Neural cell (in vitro differentiated cells): ENCODE data around the gene SYTL5. TPM values are rescaled to one million over a fixed set of nuclear protein-coding genes. Genes with fewer than 3 reads are reported as not detected.

Experiments used
- H2AFZ ChIP-seq: fragments of 200-600, 300-800 bp; sonication (generic), shearing (Covaris generic); 2 replicates; pipeline ENCODE4 v1.6.0; 2014; ENCODE audit warnings: low read depth, mild to moderate bottlenecking, antibody characterized with exemption, low read length, moderate library complexity
- H3F3A ChIP-seq: fragments of 200-600 bp; shearing (Covaris generic); 2 replicates; pipeline ENCODE4 v1.6.1; 2016; ENCODE audit warnings: mild to moderate bottlenecking, moderate library complexity, mixed read lengths, antibody characterized with exemption, low read length; ENCODE audit not compliant: insufficient read depth, poor library complexity, severe bottlenecking
- H3K27ac ChIP-seq: fragments of 200-600, 300-800 bp; sonication (generic), shearing (Covaris generic); 2 replicates; pipeline ENCODE4 v1.5.1; 2014; ENCODE audit warnings: mild to moderate bottlenecking, low read length, moderate library complexity
- H3K27me3 ChIP-seq: fragments of 300-800, 200-600 bp; sonication (generic), shearing (Covaris generic); 2 replicates; pipeline ENCODE4 v1.6.0; 2014; ENCODE audit warnings: mild to moderate bottlenecking, low read depth, low read length, moderate library complexity; ENCODE audit not compliant: insufficient read depth
- H3K36me3 ChIP-seq: fragments of 300-800, 200-600 bp; sonication (generic), shearing (Covaris generic); 2 replicates; pipeline ENCODE4 v1.5.1; 2014; ENCODE audit warnings: mild to moderate bottlenecking, antibody characterized with exemption, low read length, moderate library complexity; ENCODE audit not compliant: insufficient read depth
- H3K4me2 ChIP-seq: fragments of 300-800, 200-600 bp; sonication (generic), shearing (Covaris generic); 2 replicates; pipeline ENCODE4 v1.6.0; 2014; ENCODE audit warnings: mild to moderate bottlenecking, low read length
- H3K4me3 ChIP-seq: fragments of 300-800, 200-600 bp; sonication (generic), shearing (Covaris generic); 2 replicates; pipeline ENCODE4 v1.5.1; 2014; ENCODE audit warnings: mild to moderate bottlenecking, low read length, moderate library complexity
- H3K79me2 ChIP-seq: fragments of 200-600 bp; shearing (Covaris generic); replicated peaks from 2 replicates; pipeline ENCODE4 v1.6.0; 2014; ENCODE audit warnings: mild to moderate bottlenecking, low read length, moderate library complexity; ENCODE audit not compliant: insufficient read depth
- H3K9ac ChIP-seq: fragments of 300-800, 200-600 bp; sonication (generic), shearing (Covaris generic); 2 replicates; pipeline ENCODE4 v1.6.1; 2016; ENCODE audit warnings: mild to moderate bottlenecking, low read length, mixed read lengths
- H3K9me2 ChIP-seq: fragments of 200-600 bp; shearing (Covaris generic); 2 replicates; pipeline ENCODE4 v1.6.1; 2016; ENCODE audit warnings: mild to moderate bottlenecking, low read length, mixed read lengths; ENCODE audit not compliant: insufficient read depth
- H3K9me3 ChIP-seq: fragments of 200-600, 300-800 bp; sonication (generic), shearing (Covaris generic); 2 replicates; pipeline ENCODE4 v1.6.1; 2016; ENCODE audit warnings: mild to moderate bottlenecking, mixed run types, low read length, moderate library complexity, mixed read lengths
- H4K20me1 ChIP-seq: fragments of 200-600 bp; shearing (Covaris generic); 2 replicates; pipeline ENCODE4 v1.6.1; 2016; ENCODE audit warnings: mild to moderate bottlenecking, mixed run types; ENCODE audit not compliant: insufficient read depth
- CTCF ChIP-seq: fragments of 450-650 bp; IDR thresholded peaks from 2 replicates; pipeline ENCODE4 v1.5.1; 2014; ENCODE audit warnings: antibody characterized with exemption, mild to moderate bottlenecking, moderate library complexity; ENCODE audit not compliant: poor library complexity, severe bottlenecking
- EP300 ChIP-seq: fragments of 450-650 bp; conservative IDR thresholded peaks from 2 replicates; pipeline ENCODE4 v1.6.1; 2014; ENCODE audit warnings: antibody characterized with exemption, mild to moderate bottlenecking, moderate library complexity; ENCODE audit not compliant: poor library complexity, severe bottlenecking
- EZH2 ChIP-seq: fragments of 200-600, 300-800 bp; shearing (Covaris generic), sonication (generic); IDR thresholded peaks from 2 replicates; pipeline ENCODE4 v1.6.1; 2014; ENCODE audit warnings: antibody characterized with exemption, low read length, borderline replicate concordance, mild to moderate bottlenecking; ENCODE audit not compliant: insufficient read depth, poor library complexity, severe bottlenecking
- MXI1 ChIP-seq: fragments of 450-650 bp; conservative IDR thresholded peaks from 2 replicates; pipeline ENCODE4 v1.6.1; 2014; ENCODE audit warnings: antibody characterized with exemption, mild to moderate bottlenecking; ENCODE audit not compliant: poor library complexity, severe bottlenecking
- POLR2AphosphoS5 ChIP-seq: IDR thresholded peaks from 2 replicates; pipeline ENCODE4 v1.6.1; 2012
- RAD21 ChIP-seq: fragments of 450-650 bp; conservative IDR thresholded peaks from 2 replicates; pipeline ENCODE4 v1.6.1; 2014; ENCODE audit warnings: antibody characterized with exemption, mild to moderate bottlenecking, moderate library complexity
- REST ChIP-seq: IDR thresholded peaks from 2 replicates; pipeline ENCODE4 v1.6.1; 2012; ENCODE audit warnings: borderline replicate concordance
- SMC3 ChIP-seq: fragments of 450-650 bp; conservative IDR thresholded peaks from 2 replicates; pipeline ENCODE4 v1.6.1; 2014; ENCODE audit warnings: antibody characterized with exemption, mild to moderate bottlenecking, moderate library complexity; ENCODE audit not compliant: poor library complexity
- TAF1 ChIP-seq: IDR thresholded peaks from 2 replicates; pipeline ENCODE4 v1.6.1; 2012; ENCODE audit warnings: low read depth
- polyA plus RNA-seq: library from polyadenylated mRNA; depleted of rRNA; stranded (reverse); fragments of >200 nt; gene quantifications from 2 replicates; pipeline ENCODE4 v1.2.3, GENCODE V29; 2014

The SYTL5 gene
- polyA plus RNA-seq, 1 donor from 2014 or later, result 1.0 TPM

GRCh38 chrX:37976153-37976552 lies 30.2 kb upstream of the SYTL5 start:
- no peaks in the 10 kb centered on the region for H3K36me3 ChIP-seq
- H3K27me3 ChIP-seq, result no peaks in the 10 kb centered on the region

DNA sequence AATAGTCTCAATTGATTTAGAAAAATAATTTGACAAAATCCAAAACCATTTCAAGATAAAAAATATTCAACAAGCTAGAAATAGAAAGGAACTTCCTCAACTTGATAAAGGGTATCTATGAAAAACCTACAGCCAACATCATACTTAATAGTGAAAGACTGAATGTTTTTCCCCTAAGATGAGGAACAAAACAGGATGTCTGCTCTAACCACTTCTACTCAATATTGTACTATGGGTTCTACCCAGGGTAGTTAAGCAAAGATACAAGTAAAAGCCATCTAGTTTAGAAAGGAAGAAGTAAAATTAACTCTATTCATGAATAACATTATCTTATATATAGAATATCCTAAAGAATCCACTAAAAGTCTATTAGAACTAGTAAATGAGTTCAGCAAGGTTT lies 21.5 kb upstream of the SYTL5 start:
- Histone ChIP-seq H3K9me3 (no peaks in the 10 kb centered on the region), H2AFZ (no peak overlapping the region), H3K9ac (no peak overlapping the region), H3K4me3 (no peak overlapping the region), H3K27me3 (no peaks in the 10 kb centered on the region), H3K36me3 (no peaks in the 10 kb centered on the region), H4K20me1 (no peaks in the 10 kb centered on the region), H3F3A (no peaks in the 10 kb centered on the region), H3K79me2 (no peaks in the 10 kb centered on the region), H3K4me2 (no peak overlapping the region), H3K9me2 (no peaks in the 10 kb centered on the region), H3K27ac (no peak overlapping the region)
- no peak for TF ChIP-seq MXI1
- no peak for TF ChIP-seq REST
- no peak for TF ChIP-seq CTCF
- no peak for TF ChIP-seq TAF1
- no peak for TF ChIP-seq POLR2AphosphoS5
- no peak for TF ChIP-seq SMC3
- no peak for TF ChIP-seq EP300
- no peak for TF ChIP-seq RAD21
- TF ChIP-seq EZH2, result no peak

More at GRCh38 chrX:37976153-37976552, 30.2 kb upstream of the SYTL5 start:
- no peak for TF ChIP-seq TAF1
- no peak for TF ChIP-seq EZH2
- TF ChIP-seq EP300, result no peak
- no peak for TF ChIP-seq RAD21
- TF ChIP-seq REST, result no peak
- TF ChIP-seq POLR2AphosphoS5, result no peak
- TF ChIP-seq MXI1, result no peak
- Histone ChIP-seq H3K4me2 (no peak overlapping the region), H3F3A (no peaks in the 10 kb centered on the region), H3K4me3 (no peak overlapping the region), H3K9me2 (no peaks in the 10 kb centered on the region), H3K79me2 (no peaks in the 10 kb centered on the region), H3K9ac (no peak overlapping the region), H2AFZ (no peak overlapping the region), H4K20me1 (no peaks in the 10 kb centered on the region), H3K9me3 (no peaks in the 10 kb centered on the region), H3K27ac (no peak overlapping the region)
